ENCODE results near the gene PCNP.
"Not testable (repeated sequence)": the region's sequence is repeated elsewhere in the genome, so short reads cannot be mapped to it uniquely, and the experiment has no call there.

PCNP gene, protein sequence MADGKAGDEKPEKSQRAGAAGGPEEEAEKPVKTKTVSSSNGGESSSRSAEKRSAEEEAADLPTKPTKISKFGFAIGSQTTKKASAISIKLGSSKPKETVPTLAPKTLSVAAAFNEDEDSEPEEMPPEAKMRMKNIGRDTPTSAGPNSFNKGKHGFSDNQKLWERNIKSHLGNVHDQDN

DNA sequence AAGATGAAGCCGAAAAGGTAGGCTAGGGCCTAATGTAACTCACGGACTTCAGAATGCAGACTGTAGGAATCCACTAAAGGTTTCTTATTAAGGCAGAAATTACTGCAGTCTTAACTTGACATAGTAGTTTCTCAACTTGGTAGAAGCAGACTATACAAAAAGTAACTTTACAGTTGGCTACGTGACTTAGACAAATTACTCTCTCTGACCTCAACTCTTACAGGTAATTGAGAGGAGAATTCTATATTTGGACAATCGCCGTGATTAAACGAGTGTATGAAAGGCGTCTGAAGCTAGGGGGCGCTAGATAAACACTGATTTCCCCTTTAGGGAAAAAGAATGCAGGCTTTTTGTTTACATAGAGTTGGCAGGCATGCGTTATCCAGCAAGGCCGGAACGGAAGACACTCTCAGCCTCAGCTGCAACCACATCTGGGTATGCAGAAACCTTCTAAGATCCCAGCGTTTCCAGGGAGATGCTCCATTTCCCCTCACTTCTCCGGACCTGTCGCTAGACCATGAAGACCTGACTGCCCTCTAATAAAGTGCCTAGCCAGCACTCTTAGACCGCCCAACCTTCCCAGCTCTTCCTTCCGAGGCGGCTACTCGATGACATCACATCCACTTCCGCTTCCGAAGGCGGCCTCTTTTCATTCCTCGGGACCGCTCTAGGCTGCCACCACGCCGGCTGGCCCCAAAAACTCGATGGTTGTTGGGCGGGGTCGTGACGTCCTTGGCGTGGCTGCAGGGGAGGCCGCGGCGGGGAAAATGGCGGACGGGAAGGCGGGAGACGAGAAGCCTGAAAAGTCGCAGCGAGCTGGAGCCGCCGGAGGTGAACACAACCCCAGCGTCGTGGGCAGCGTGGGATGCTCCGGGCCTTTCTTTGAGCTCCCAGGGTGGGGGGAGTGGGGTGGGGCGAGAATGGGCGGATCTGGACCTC, at the start of gene PCNP:
PCNP (plus strand) TSS at position 732 of the 939 bp plus-strand sequence; CDS start at position 768, 36 bp downstream.
- in situ Hi-C loops (cut with MboI; ENCODE audit: low sequenced_read_pairs) = no loop called here

DNA sequence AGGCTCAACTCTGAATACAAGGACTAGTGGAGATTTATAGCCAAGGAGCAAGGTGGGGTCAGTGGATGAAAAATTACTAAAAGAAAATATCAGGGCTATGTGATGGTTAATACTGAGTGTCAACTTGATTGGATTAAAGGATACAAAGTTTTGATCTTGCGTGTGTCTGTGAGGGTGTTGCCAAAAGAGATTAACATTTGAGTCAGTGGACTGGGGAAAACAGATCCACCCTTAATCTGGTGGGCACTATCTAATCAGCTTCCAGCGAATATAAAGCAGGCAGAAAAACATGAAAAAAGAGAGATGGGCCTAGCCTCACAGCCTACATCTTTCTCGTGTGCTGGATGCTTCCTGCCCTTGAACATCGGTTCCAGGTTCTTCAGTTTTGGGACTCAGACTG, 46.5 kb upstream of the PCNP start:
- in situ Hi-C loops (cut with MboI; ENCODE audit: low sequenced_read_pairs) = no loop called here

DNA sequence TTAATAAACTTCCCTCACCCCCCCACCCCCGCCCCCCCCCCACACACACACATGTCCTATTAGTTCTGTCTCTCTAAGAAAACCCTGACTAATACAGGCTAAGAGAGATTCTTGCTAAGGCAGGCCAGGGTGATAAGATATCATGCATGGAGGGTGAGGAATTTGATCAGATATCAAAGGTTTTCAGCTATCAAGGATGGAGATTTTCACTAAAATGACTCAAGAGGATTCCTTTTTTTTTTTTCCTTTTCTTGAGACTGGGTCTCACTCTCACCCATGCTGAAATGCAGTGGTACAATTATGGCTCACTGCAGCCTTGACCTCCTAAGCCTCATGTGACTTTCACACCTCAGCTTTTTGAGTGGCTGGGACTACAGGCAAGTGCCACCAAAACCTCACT, 46.1 kb upstream of the PCNP start:
- in situ Hi-C loops (cut with MboI; ENCODE audit: low sequenced_read_pairs) = no loop called here

DNA sequence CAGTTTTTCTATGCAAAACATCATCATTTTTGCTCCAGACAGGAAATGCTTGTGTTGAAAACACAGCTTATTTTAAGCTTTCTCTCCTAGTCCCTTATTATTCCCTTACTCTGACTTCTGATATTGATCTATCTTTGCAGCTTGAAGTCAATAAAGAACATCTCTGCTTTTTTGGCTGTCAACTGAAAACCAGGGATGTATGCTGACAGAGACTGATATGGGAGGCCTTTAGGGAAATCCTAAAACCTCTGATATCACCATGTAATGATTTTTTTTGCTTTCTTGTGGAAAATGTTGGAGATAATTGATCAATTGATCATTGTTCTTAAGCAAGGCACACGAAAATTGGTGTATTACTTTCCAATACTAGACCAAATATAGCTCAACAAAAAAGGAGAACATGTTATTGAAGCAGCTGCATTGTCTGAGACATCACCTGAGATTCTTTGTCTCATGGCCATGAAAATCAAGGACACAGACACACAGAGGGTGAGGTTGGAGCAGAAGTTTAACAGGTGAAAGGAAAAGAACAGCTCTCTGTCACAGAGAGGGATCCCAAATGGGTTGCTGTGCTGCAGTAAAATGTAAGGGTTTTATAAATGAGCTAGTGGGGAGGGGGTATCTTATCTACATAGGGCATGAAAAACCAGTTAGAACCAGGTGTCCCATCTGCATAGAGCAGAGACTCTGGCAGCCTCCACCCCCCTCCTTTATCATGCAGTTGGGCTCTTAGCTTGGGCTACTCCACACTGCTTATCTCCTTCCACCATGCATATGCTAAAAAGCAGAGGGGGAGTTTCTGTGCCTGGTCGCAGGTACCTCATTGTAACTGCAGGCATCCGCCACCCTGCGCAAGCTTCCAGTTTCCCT, 43.9 kb upstream of the PCNP start:
- in situ Hi-C loops (cut with MboI; ENCODE audit: low sequenced_read_pairs) = no loop called here

DNA sequence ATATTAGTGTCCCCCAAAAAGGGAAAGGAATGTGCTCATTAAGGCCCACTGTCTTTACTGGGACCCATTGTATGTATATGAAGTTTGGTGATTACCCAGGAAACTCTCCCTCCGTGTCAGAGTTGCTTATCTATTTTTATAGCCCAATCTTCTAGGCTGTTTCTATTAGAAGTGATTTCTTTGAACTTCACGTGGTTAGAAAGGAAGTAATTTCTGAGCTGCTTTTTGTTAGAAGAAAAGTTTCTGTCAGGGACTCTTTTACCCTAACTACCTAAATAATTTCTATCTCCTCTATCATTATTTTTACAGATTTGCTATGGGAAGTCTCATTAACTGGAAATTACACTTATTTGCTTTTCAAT, 43.3 kb upstream of the PCNP start:
- in situ Hi-C loops (cut with MboI; ENCODE audit: low sequenced_read_pairs) = no loop called here

DNA sequence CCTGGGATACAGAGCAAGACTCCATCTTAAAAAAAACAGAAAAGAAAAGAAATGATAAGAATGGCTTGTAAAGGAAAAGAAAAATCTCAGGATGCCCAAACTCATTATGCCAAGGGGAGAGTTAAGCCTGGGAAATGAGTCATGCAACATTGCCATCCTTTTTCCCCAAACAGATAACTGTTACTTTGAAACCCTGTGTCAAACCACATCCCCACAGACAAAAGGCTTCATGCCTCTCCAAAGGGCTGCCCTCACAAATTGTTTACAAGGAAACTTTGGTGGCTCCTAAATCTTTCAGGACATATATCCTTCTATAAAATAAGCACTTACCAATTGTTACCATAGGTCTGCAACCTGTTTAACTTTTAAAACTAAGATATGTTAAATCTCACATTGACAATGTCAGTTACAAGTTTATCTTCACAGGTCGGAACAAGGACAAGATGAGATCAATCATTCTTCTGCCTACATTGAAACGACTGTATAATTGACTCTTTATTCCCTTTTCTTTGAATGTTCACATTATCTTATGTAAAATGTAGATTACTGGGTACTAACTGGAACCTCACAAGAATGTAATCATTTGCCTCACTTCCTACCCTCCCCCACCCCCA, 42.4 kb upstream of the PCNP start:
- in situ Hi-C loops (cut with MboI; ENCODE audit: low sequenced_read_pairs) = no loop called here

DNA sequence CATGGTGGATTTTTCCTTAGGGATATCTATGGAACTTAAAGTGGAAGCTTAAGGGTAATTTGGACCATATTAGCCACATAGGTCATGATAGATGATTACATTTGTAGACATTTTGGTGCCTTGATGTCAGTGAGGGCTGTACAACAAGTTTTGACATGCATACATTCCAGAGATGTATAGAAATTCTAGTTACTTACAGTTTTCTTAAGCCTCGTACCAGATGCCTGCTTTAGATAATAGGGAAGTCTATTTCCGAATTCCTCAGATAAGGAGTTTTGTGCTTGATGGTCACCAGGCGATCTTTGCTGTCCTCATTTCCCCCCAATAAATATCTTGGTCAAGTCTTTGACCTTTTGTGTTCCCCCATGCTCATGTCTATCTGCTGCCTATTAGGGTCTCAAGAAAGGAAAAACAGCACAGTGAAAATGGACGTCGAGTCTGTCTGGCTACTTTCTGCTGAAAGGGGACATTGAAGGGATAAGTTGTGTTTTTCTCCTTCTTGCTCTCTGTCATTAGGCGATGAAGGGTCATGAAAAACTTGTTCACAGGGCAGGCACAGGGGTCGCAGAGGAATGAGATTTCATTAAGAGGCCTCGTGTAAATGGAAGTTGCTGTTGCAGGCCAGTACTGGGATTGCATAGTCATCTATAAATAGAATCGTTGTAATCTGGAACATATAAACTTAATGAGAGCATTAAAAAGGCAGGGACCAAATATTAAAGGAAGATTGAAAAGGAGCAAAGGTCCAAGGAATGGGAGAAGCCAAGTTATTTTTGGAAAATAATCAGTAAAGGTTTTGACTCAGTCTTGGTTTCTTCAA, 41.0 kb upstream of the PCNP start:
- in situ Hi-C loops (cut with MboI; ENCODE audit: low sequenced_read_pairs) = no loop called here

DNA sequence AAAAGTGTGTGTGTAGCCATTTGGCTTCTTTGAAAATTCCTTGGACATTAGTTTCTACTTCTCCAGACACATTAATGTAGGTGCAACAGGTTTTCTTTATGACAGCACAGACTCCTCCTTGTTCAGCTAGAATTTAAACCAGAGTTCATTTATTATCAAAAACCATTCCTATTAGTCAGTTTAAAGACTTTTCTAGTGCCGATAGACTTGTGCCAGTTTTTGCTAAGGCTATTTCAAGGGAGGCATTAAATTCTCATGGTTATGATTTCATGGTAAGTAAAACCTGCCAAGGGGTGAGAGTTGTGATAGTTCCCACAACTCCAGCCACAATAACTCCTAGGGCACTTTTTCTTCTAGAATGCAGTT, 40.4 kb upstream of the PCNP start:
- in situ Hi-C loops (cut with MboI; ENCODE audit: low sequenced_read_pairs) = no loop called here

DNA sequence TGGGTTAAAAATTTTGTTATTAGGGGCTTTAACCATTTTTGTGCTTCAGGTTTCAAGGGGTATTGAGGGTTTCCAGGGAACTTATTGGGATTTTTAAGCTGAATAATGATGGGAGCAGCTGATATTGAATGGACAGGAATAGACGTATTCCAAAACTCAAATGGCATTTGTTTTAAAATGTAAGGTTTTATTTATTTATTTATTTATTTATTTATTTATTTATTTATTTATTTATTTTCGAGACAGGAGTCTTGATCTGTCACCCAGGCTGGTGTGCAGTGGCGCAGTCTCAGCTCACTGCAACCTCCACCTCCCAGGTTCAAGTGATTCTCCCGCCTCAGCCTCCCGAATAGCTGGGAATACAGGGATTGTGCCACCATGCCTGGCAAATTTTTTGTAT, 38.8 kb upstream of the PCNP start:
- in situ Hi-C loops (cut with MboI; ENCODE audit: low sequenced_read_pairs) = no loop called here

DNA sequence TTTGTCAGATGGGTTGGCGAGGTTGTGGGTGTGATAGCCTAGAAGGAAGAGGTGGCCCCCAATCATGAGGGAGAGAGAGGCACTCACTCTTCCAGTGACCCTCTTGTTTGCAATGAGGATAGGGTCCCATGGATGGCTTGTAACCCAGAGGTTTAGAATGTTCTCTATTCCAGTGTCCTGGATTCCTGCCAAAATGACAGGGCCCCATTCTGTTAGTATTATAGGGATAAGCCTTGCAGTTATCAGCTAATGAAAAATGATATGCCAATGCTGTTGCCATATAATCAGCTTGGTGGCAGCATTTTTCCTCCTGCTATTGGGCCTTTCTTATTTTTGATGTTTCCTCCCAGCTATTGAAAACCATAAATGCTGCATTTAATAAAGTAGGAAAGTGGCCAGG, 37.7 kb upstream of the PCNP start:
- in situ Hi-C loops (cut with MboI; ENCODE audit: low sequenced_read_pairs) = no loop called here

DNA sequence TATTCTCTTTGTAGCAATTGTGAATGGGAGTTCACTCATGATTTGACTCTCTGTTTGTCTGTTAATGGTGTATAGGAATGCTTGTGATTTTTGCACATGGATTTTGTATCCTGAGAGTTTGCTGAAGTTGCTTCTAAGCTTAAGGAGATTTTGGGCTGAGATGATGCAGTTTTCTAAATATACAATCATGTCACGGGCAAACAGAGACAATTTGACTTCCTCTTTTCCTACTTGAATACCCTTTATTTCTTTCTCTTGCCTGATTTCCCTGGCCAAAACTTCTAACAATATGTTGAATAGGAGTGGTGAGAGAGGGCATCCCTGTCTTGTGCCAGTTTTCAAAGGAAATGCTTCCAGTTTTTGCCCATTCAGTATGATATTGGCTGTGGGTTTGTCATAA, 37.0 kb upstream of the PCNP start:
- in situ Hi-C loops (cut with MboI; ENCODE audit: low sequenced_read_pairs) = not testable (repeated sequence)

DNA sequence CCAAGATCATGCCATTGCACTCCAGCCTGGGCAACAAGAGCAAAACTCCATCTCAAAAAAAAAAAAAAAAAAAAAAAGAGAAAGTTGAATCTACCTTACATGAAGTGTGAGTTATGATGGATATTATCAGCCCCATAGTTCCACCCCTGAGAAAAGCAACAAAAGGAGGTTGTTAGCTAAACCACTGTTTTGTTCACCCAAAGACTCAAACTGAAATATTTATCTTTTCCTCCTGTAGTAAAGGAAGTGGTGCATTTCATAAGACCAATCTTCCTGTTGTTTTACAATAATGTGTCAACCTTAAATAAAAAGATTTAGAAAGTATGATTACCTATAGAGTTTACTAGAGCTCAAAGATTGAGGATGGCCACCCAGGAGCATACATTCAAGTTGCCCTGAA, 31.0 kb upstream of the PCNP start:
- in situ Hi-C loops (cut with MboI; ENCODE audit: low sequenced_read_pairs) = no loop called here

DNA sequence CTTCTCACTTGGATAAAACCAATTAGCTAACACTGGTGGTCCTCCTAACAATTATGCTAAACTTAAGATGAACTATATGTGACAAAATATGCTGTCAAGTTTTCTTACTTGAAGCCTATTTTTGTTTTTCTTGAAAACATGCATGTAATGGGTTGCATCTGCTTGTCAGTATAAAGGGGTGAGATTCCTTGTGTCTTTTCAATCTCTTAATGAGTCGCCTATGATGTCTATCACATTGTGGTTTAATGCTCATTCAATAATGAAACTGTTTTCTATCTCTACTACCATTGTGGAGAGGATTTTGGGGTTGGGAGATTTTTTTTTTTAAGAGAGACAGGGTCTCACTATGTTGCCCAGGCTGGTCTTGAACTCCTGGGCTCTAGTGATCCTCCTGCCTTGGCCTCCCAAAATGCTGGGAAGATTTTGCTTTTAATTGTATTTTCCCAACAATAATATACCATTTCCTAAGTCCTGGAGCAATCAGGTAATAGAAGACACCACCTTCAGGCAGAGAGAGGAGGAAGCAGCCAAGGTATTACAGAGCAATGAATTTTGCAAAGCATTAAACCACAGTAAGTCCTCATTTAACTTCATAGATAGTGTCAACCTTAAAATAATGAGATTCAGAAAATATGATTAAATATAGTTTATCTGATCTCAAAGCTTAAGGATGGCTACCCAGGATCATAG, 29.7 kb upstream of the PCNP start:
- in situ Hi-C loops (cut with MboI; ENCODE audit: low sequenced_read_pairs) = no loop called here

DNA sequence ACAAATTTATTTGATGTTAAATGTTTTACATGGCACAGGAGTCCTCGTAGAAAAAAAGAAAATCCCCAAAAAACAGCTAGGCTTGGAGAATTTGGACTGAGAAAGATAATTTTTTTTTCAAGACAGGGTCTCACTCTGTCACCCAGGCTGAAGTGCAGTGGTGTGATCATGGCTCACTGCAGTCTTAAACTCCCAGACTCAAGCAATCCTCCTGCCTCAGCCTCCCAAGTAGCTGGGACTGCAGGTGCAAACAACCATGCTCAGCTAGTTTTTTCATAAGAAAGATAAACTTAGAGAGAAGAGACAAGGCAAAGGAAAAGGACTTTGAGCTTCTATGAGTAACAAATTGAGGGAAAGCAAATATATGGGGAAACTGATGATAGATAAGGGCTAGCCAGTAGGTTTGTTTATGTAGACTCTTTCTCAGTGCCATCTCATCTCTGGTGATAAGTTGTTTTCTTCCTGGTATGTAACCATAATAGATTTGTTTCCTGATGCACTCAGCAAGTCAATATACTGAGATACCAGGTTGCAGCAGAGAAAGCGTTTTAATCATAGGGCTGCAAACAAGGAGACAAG, 25.4 kb upstream of the PCNP start:
- in situ Hi-C loops (cut with MboI; ENCODE audit: low sequenced_read_pairs) = no loop called here

DNA sequence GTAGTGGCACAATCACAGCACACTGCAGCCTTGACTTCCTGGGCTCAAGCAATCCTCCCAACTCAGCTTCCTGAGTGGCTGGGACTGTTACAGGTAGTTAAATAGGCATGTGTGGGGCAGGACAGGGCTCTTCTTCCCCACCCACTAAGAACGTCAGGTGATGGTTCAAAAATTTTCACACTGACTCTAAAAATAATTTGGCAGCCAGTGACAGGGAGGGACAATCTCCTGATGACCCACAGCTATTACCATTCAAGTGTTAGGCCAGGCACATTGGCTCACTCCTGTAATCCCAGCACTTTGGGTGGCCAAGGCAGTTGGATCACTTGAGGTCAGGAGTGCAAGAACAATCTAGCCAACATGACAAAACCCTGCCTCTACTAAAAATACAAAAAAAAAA, 24.5 kb upstream of the PCNP start:
- in situ Hi-C loops (cut with MboI; ENCODE audit: low sequenced_read_pairs) = no loop called here

DNA sequence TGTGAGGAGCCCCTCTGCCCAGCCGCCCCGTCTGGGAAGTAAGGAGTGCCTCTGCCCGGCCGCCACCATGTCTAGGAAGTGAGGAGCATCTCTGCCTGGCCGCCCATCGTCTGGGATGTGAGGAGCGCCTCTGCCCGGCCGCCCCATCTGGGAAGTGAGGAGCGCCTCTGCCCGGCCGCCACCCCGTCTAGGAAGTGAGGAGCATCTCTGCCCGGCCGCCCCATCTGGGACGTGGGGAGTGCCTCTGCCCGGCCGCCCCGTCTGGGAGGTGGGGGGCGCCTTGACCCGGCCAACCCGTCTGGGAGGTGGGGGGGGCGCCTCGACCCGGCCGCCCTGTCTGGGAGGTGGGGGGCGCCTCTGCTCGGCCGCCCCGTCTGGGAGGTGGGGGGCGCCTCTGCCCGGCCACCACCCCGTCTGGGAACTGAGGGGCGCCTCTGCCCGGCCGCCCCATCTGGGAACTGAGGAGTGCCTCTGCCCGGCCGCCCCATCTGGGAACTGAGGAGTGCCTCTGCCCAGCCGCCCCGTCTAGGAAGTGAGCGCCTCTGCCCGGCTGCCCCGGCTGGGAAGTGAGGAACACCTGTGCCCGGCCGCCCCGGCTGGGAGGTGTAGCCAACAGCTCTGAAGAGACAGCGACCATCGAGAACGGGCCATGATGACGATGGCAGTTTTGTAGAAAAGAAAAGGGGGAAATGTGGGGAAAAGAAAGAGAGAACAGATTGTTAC, 22.5 kb upstream of the PCNP start:
- in situ Hi-C loops (cut with MboI; ENCODE audit: low sequenced_read_pairs) = not testable (repeated sequence)

DNA sequence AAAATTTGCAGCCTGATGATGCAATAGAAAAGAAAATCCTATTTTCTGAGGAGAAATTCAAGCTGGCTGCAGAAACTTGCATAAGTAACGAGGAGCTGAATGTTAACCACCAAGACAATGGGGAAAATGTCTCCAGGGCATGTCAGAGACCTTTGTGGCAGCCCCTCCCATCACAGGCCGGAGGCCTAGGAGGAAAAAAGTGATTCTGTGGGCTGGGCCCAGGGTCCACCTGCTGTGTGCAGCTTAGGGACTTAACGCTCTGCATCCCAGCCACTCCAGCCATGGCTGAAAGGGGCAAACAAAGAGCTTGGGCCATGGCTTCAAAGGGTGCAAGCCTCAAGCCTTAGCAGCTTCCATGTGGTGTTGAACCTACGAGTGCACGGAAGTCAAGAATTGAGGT, 20.6 kb upstream of the PCNP start:
- in situ Hi-C loops (cut with MboI; ENCODE audit: low sequenced_read_pairs) = not testable (repeated sequence)

DNA sequence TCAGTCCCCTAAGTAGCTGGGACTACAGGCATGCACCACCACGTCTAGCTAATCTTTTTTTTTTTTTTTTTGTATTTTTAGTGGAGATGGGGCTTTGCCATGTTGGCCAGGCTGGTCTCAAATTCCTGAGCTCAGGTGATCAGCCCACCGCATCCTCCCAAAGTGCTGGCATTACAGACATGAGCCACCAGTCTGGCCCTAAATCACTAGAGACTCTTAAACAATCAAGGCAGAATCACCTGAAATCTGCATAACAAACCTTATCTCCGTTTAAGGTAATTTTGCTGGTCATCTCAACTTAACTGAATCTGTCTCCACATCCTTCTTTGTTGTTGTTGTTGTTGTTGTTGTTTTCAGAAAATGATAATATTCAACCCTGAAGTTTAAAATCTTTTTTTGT, 17.9 kb upstream of the PCNP start:
- in situ Hi-C loops (cut with MboI; ENCODE audit: low sequenced_read_pairs) = no loop called here

All from hTERT RPE-1 (cell line).